Mammary epithelial cell (primary cell): ENCODE data around the gene SLPI.

Experiments
- CTCF ChIP-seq, 2 donors: IDR thresholded peaks in 1 of 2; conservative IDR thresholded peaks in 1 of 2; 2 replicates each; pipeline ENCODE4 v1.5.1; 2011 to 2012; ENCODE audit warnings: inconsistent platforms in 2 of 2, low read length in 2 of 2, mild to moderate bottlenecking in 2 of 2, control low read depth in 1 of 2, low read depth in 1 of 2; ENCODE audit not compliant: insufficient read depth in 1 of 2; ENCODE audit errors: extremely low read depth in 1 of 2
- EZH2 ChIP-seq: IDR thresholded peaks from 2 replicates; pipeline ENCODE4 v1.6.1; 2012; ENCODE audit warnings: low read length, inconsistent platforms, borderline replicate concordance

DNA sequence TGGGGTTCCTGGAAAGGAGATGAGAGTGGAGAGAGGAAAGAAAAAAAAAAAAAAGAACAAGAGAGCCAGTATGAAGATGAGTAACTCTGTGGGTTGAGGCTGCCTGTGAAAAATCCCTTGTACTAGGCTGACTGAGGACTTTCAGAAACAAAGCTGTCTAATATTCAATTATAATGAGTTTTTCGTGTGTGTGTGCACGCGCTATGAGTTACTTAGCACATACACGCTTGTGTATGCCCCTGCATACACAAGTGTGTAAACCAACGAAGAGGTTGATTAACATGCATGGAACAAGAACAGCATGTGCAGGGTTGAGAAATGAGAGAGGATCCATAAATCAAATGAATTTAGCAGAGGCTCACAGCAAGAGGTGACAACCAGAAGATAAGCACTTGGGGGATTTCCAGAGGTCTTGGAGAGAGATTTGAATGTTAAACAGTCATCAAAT is 47.5 kb upstream of the SLPI start:
- TF ChIP-seq CTCF (conservative IDR thresholded peaks at IDR 0.05 in 1 of 2, IDR thresholded peaks at IDR 0.05 in 1 of 2; ENCODE audit: extremely low read depth in 1 of 2, insufficient read depth in 1 of 2, low read depth in 1 of 2, low read length in 2 of 2) (no peak), EZH2 (no peak)
